SK-N-SH (cell line): ENCODE results near the gene FCRL4. TPM values are rescaled to one million over a fixed set of nuclear protein-coding genes. Genes with fewer than 3 reads are reported as not detected.

Source experiments
- CTCF ChIA-PET: fragments of 300-600, 350-600 bp; formaldehyde crosslinking; extraction: SDS; loops from one replicate; lab custom pipeline; 2021; lab: Yijun Ruan, JAX
- POLR2A ChIA-PET: fragments of 350-600 bp; sonication (Branson Sonifier 250); formaldehyde crosslinking; extraction: SDS; loops from one replicate; lab custom pipeline; 2020; ENCODE audit warnings: antibody characterized with exemption, inconsistent platforms; lab: Yijun Ruan, JAX
- DNase-seq: peaks from one replicate; pipeline ENCODE4 v3.0.0; 2012
- H2AFZ ChIP-seq: fragments of 200-600 bp; sonication (generic); 2 replicates; pipeline ENCODE4 v1.8.1; 2016; ENCODE audit warnings: antibody characterized with exemption, mild to moderate bottlenecking, low read depth
- H3F3A ChIP-seq: fragments of 200-600 bp; sonication (generic); replicated peaks from 2 replicates; pipeline ENCODE3; 2016; ENCODE audit warnings: antibody characterized with exemption, mild to moderate bottlenecking; ENCODE audit not compliant: insufficient read depth
- H3K27ac ChIP-seq, 2 experiments: fragments of 200-500 bp in 1 of 2; fragments of 200-600 bp in 1 of 2; sonication (Bioruptor generic) in 1 of 2; sonication (generic), shearing (Covaris generic) in 1 of 2; 2 replicates each; pipeline versions ENCODE4 v1.5.1 to v1.6.1; 2014 to 2016; ENCODE audit warnings: low read depth in 2 of 2, inconsistent platforms in 1 of 2, low read length in 1 of 2, mild to moderate bottlenecking in 1 of 2, mixed read lengths in 1 of 2
- H3K27me3 ChIP-seq: fragments of 200-600 bp; sonication (generic), shearing (Covaris generic); 2 replicates; pipeline ENCODE4 v1.6.1; 2016; ENCODE audit warnings: mixed run types; ENCODE audit not compliant: insufficient read depth
- H3K36me3 ChIP-seq, 2 experiments: fragments of 200-500 bp in 1 of 2; fragments of 200-600 bp in 1 of 2; sonication (Bioruptor generic) in 1 of 2; sonication (generic) in 1 of 2; replicated peaks in 1 of 2; 2 replicates each; pipeline versions ENCODE3 to v1.5.1; 2014 to 2016; ENCODE audit warnings: low read length in 1 of 2, mild to moderate bottlenecking in 1 of 2; ENCODE audit not compliant: insufficient read depth in 2 of 2, control insufficient read depth in 1 of 2
- H3K4me1 ChIP-seq, 2 experiments: fragments of 200-500 bp in 1 of 2; fragments of 200-600 bp in 1 of 2; sonication (Bioruptor generic) in 1 of 2; sonication (generic), shearing (Covaris generic) in 1 of 2; 2 replicates each; pipeline versions ENCODE4 v1.5.1 to v1.6.1; 2014 to 2016; ENCODE audit warnings: low read depth in 1 of 2, low read length in 1 of 2, mixed run types in 1 of 2; ENCODE audit not compliant: insufficient read depth in 2 of 2, control insufficient read depth in 1 of 2
- H3K4me2 ChIP-seq: fragments of 200-600 bp; sonication (generic), shearing (Covaris generic); 2 replicates; pipeline ENCODE4 v1.6.1; 2017; ENCODE audit warnings: mixed run types
- H3K4me3 ChIP-seq, 2 experiments: fragments of 200-500 bp in 1 of 2; fragments of 200-600 bp in 1 of 2; sonication (Bioruptor generic) in 1 of 2; sonication (generic), shearing (Covaris generic) in 1 of 2; 2 replicates each; pipeline versions ENCODE4 v1.5.1 to v1.8.1; 2014 to 2016; ENCODE audit warnings: low read depth in 2 of 2, inconsistent platforms in 1 of 2, low read length in 1 of 2, mild to moderate bottlenecking in 1 of 2, mixed read lengths in 1 of 2, moderate library complexity in 1 of 2
- H3K79me2 ChIP-seq: fragments of 200-600 bp; sonication (generic); 2 replicates; pipeline ENCODE4 v1.8.1; 2017; ENCODE audit warnings: mild to moderate bottlenecking; ENCODE audit not compliant: insufficient read depth
- H3K9ac ChIP-seq: fragments of 200-600 bp; sonication (generic); 2 replicates; pipeline ENCODE4 v1.6.1; 2017; ENCODE audit warnings: mixed run types
- H3K9me2 ChIP-seq: fragments of 200-600 bp; sonication (generic); 2 replicates; pipeline ENCODE4 v1.6.1; 2017; ENCODE audit warnings: mixed run types
- H3K9me3 ChIP-seq: fragments of 200-600 bp; sonication (generic); 2 replicates; pipeline ENCODE4 v1.6.1; 2017; ENCODE audit warnings: mixed run types, mild to moderate bottlenecking, moderate library complexity
- H4K20me1 ChIP-seq: fragments of 200-600 bp; sonication (generic); 2 replicates; pipeline ENCODE4 v1.6.1; 2017; ENCODE audit warnings: mild to moderate bottlenecking, mixed run types; ENCODE audit not compliant: insufficient read depth
- CTCF ChIP-seq: fragments of 200-600 bp; sonication (generic); IDR thresholded peaks from 2 replicates; pipeline ENCODE4 v1.6.1; 2017; ENCODE audit warnings: antibody characterized with exemption, mild to moderate bottlenecking, moderate library complexity
- EP300 ChIP-seq, 2 experiments: IDR thresholded peaks; 2 replicates each; pipeline versions ENCODE4 v1.4.0 to v1.6.1; 2012; ENCODE audit warnings: borderline replicate concordance in 1 of 2, low read depth in 1 of 2, low read length in 1 of 2
- EZH2phosphoT487 ChIP-seq: fragments of 200-600 bp; sonication (generic); IDR thresholded peaks from 2 replicates; pipeline ENCODE4 v1.6.1; 2017; ENCODE audit warnings: low read depth, mixed run types, mild to moderate bottlenecking, antibody characterized with exemption, moderate library complexity, borderline replicate concordance
- FOSL2 ChIP-seq: IDR thresholded peaks from 2 replicates; pipeline ENCODE4 v1.4.0; 2012; ENCODE audit warnings: low read depth, mild to moderate bottlenecking, moderate library complexity, borderline replicate concordance
- FOXJ3 ChIP-seq: sonication (generic); formaldehyde crosslinking; IDR thresholded peaks from 2 replicates; pipeline ENCODE4 v1.5.1; 2020; ENCODE audit warnings: mild to moderate bottlenecking, missing genetic modification reagents
- JUND ChIP-seq: IDR thresholded peaks from 2 replicates; pipeline ENCODE4 v1.4.0; 2012
- MEF2A ChIP-seq: IDR thresholded peaks from 2 replicates; pipeline ENCODE4 v1.4.0; 2012; ENCODE audit warnings: low read depth, borderline replicate concordance
- NRF1 ChIP-seq: IDR thresholded peaks from 2 replicates; pipeline ENCODE4 v1.6.1; 2012; ENCODE audit warnings: low read depth, mild to moderate bottlenecking, low read length
- POLR2AphosphoS5 ChIP-seq: IDR thresholded peaks from 2 replicates; pipeline ENCODE4 v1.6.1; 2012; ENCODE audit warnings: low read depth, low read length
- RCOR1 ChIP-seq: fragments of 150-350 bp; IDR thresholded peaks from 2 replicates; pipeline ENCODE4 v1.6.1; 2017; ENCODE audit warnings: antibody characterized with exemption, low read length
- RXRA ChIP-seq: IDR thresholded peaks from 2 replicates; pipeline ENCODE4 v1.4.0; 2012; ENCODE audit warnings: low read depth, mild to moderate bottlenecking, borderline replicate concordance
- TCF12 ChIP-seq: IDR thresholded peaks from 2 replicates; pipeline ENCODE4 v1.4.0; 2012
- USF1 ChIP-seq: IDR thresholded peaks from 2 replicates; pipeline ENCODE4 v1.4.0; 2012; ENCODE audit warnings: low read depth, borderline replicate concordance
- WGBS: methylation state at CpG from one replicate; pipeline ENCODE4 v1.1.6; 2017; ENCODE audit warnings: low lambda C conversion rate; 5-methylcytosine and 5-hydroxymethylcytosine counted together
- polyA plus RNA-seq, 3 experiments: library from polyadenylated mRNA; depleted of rRNA; stranded (reverse); fragments of >200 nt; gene quantifications; 2 replicates each; pipeline ENCODE4 v1.2.3, GENCODE V29; 2012
- TF ChIP-seq, protein P1 (sequence below): IDR thresholded peaks from 2 replicates; pipeline ENCODE4; 2012

FCRL4 gene
- polyA plus RNA-seq, 1 of the 3 experiments (the other 2 are of a cell fraction) = not detected

DNA sequence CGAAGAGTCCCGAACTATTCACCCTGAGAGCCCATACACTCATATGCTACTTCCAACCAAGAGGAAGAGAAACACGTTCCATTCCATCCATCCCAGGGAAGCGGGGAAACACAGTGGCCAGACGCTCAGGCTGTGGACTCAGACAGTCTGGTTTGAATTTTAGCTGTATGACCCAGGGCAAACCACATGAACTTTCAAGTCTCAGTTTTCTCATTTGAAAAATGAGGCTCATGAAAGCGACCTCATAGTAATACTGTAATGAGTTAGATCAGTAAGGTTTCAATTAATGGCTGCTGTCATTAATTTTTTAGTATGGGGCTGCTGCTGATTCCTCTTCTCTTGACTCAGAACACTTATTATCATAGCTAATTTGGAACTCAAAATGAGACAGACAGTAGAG lies 1.5 kb downstream of the FCRL4 start (continued):
- TF ChIP-seq EZH2phosphoT487 = no peak
- no peak for TF ChIP-seq TCF12
- TF ChIP-seq, all 33 proteins: peak for 0

DNA sequence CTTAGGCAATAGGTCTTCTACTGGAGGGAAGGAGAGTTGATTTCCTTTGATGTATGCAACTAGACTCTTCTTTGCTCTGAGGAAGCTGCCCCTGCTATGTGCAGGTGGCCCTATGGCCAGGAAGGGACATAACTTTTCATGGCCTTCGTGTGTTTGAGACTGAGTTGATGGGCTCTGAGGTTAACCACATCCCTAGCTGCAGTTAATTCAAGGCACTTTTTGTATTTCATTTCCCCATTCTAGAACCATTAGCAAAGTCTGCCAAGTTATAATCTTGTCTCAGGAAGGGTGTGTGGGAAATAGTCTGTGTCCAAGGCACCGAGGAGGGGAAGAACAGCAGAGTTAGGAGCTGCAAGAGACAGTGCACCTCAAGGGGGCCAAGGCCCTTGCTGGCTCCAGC lies 2.5 kb downstream of the FCRL4 start:
- no peaks in the 10 kb centered on the region for H3K36me3 ChIP-seq
- no peaks in the 10 kb centered on the region for H3K4me1 ChIP-seq
- no peaks in the 10 kb centered on the region for H3F3A ChIP-seq
- no peak overlapping the region for H3K27ac ChIP-seq
- no peaks in the 10 kb centered on the region for H3K27me3 ChIP-seq
- TF ChIP-seq JUND = no peak
- no peak for TF ChIP-seq FOSL2
- no peak for TF ChIP-seq MEF2A
- no peak for TF ChIP-seq FOXJ3 (CRISPR knock-in tag)
- no peak for TF ChIP-seq RCOR1
- TF ChIP-seq CTCF = no peak
- no peak for TF ChIP-seq RXRA
- TF ChIP-seq POLR2AphosphoS5 = no peak
- TF ChIP-seq NRF1 = no peak
- TF ChIP-seq, protein P1, sequence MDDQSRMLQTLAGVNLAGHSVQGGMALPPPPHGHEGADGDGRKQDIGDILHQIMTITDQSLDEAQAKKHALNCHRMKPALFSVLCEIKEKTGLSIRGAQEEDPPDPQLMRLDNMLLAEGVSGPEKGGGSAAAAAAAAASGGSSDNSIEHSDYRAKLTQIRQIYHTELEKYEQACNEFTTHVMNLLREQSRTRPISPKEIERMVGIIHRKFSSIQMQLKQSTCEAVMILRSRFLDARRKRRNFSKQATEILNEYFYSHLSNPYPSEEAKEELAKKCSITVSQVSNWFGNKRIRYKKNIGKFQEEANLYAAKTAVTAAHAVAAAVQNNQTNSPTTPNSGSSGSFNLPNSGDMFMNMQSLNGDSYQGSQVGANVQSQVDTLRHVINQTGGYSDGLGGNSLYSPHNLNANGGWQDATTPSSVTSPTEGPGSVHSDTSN = no peak
- no peak for TF ChIP-seq EZH2phosphoT487
- no peak for TF ChIP-seq USF1
- no peak for TF ChIP-seq EP300 (IDR thresholded peaks at IDR 0.05; ENCODE audit: borderline replicate concordance in 1 of 2, low read depth in 1 of 2, low read length in 1 of 2)
- TF ChIP-seq, all 33 proteins: peak for 0
- no peak overlapping the region for H3K4me3 ChIP-seq
- H3K9me3 ChIP-seq = no peaks in the 10 kb centered on the region
- ChIA-PET CTCF (interaction anchor here (2.1 kb wide), 1 partner anchor 15 kb away, joined by 12 read pairs; no protein-coding TSS in a partner anchor), POLR2A (no interaction called here)
- H4K20me1 ChIP-seq = no peaks in the 10 kb centered on the region
- H2AFZ ChIP-seq = no peak overlapping the region
- no peak for DNase-seq
- no peaks in the 10 kb centered on the region for H3K9me2 ChIP-seq
- no peak overlapping the region for H3K9ac ChIP-seq
- no peak overlapping the region for H3K4me2 ChIP-seq
- 0% methylated on average over 2 of the region's 2 CpGs for WGBS
- no peaks in the 10 kb centered on the region for H3K79me2 ChIP-seq
